Measurements from ENCODE around the gene CYLD.

GRCh38 chr16:50745940-50746339 is 4.1 kb downstream of the CYLD start:
- no peak for TF ChIP-seq CTCF (IDR thresholded peaks at IDR 0.05)
- no peak for TF ChIP-seq POLR2A (IDR thresholded peaks at IDR 0.05)
